Umbilical cord (tissue), 2 donors: ENCODE results near the gene GTSE1. TPM values are rescaled to one million over a fixed set of nuclear protein-coding genes. Genes with fewer than 3 reads are reported as not detected.
A peak's percentile ranks its signal among the peaks of the same experiment; 100 is the strongest.

Experiments used
- DNase-seq: peaks from one replicate; pipeline ENCODE4 v3.0.0-alpha.2; 2015; ENCODE audit warnings: low spot score
- total RNA-seq: library from RNA; depleted of rRNA; stranded (reverse); fragments of >200 nt; gene quantifications from one replicate; pipeline ENCODE4 v1.2.3, GENCODE V29; 2014; ENCODE audit warnings: low replicate concordance; ENCODE audit not compliant: insufficient read depth

GTSE1 gene
- total RNA-seq, 1 donor from 2014 or later = 3.4 TPM

- DNase-seq = no peak
These were observed 67.9 kb downstream of the GTSE1 start for GRCh38 chr22:46364341-46365165.

DNA sequence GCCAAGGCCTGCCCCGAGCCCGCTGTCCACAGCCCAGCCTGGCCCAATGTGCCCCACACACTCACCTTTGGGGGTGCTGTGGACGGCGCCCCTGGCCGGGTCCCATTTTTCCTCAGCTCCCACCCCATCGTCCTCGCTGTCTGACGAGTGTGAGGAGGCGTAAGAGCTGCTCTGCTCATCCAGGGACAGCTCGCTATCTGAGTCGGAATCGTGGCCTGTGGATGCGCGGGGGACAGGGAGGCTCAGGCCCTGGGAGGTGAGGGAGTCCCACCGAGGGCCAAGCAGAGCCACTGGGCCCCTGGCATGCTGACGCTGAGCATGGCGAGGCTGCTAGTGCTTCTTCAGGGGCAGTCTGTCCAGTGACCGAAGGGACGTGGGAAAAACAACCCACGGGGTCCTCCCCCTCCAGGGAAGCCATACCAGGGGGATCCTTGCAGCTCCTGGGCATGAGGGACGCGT, 68.5 kb downstream of the GTSE1 start:
- DNase-seq = no peak

- no peak for DNase-seq
These were observed 69.7 kb downstream of the GTSE1 start for GRCh38 chr22:46366327-46366731.

- DNase-seq = no peak
These were observed 70.4 kb downstream of the GTSE1 start for GRCh38 chr22:46366801-46367706.

DNA sequence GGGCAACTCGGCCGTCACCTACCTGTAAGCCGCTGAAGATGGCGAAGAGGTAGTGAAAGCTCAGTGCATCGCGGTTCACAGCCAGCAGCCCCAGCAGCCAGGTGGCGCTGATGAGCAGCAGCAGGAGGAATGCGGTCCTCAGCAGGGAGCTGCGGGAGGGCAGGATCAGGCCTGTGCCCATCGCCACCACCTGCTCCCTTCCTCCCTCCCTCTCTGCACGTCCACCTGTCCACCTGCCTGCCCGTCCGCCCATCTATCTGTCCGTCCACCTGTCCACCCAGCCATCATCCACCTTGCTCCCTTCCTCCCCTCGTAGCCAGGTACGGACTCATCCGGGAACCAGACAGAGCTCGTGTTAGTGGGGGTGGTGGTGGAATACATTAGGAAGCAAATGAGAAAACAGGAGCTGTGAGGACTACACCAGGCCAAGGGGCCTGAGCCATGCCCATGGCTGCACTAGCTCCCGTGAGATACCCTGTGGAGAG, 71.1 kb downstream of the GTSE1 start:
- peak; percentile 19 for DNase-seq

- DNase-seq = no peak
These were observed 71.8 kb downstream of the GTSE1 start for GRCh38 chr22:46368422-46368821.

- DNase-seq = no peak
These were observed 72.4 kb downstream of the GTSE1 start for GRCh38 chr22:46368871-46369715.

DNA sequence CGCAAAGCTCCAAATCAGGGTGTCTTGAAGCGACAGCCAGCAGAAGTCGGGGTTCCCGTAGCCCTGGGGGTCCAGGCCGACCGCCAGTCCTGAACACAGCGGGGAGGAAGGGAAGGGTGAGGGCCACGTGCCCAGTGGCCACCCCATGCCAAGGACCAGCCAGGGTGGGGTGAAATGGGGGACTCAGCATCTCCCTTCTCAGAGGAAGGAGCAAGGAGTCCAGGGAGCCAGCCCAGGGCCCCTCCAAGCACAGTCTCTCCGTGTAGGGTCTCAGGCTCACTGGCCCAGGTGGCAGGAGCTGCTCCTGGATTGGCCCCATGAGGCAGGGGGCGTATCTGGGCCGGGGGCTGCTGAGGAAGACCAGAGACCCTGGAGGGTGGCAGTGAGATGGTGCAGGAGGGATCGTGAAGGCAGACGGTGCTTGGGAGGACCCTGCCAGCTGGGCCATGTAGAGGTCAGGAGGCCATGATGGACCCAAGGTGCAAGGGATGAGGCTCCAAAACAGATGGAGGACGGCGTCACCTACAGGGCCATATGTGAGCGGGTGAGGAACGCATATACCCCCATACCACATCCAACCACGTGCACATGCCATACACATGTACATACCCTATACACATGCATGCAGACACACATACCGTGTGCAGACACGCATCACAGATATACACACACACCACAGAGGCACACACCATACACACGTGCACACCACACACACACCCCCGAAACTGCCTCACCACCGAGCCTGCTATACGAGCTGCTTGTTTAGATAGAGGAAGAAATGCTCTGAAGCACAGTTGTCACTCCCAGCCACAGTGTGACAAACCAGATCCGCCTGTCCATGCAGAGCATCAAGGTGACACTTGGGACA, 73.3 kb downstream of the GTSE1 start:
- DNase-seq = no peak

DNA sequence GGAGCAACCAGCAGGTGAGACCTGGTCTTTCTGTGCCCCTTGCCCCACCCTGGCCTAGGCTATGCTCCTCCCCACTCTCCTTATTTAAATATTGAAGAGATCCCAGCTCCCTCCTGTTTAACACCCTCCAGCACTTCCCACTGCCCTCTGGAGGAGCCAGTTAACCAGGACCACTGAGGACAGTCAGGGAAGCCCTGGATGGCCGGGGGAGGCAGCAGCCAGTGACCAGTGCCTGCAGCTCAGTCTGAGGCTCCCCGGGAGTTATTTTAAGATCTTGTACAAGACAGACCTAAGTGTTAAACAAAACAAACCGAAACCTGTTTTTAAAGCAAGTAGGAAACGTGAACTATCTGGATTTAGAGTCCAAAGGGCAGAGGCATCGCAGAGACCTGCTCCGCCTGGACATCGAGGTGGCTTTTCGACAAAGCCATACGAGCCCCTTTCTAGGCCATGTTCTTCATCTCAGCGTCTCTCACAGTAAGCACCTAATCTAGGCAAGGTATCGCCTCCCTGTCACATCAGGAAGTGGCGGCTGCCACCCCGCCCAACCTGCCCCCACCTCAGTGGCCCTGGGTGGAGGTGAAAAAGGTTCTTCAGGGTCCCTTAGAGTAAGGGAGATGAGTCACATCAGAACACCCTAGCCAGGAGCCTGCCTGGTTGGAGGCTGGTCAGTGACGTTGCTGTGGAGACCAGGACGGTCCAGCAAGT, 74.1 kb downstream of the GTSE1 start:
- no peak for DNase-seq

DNA sequence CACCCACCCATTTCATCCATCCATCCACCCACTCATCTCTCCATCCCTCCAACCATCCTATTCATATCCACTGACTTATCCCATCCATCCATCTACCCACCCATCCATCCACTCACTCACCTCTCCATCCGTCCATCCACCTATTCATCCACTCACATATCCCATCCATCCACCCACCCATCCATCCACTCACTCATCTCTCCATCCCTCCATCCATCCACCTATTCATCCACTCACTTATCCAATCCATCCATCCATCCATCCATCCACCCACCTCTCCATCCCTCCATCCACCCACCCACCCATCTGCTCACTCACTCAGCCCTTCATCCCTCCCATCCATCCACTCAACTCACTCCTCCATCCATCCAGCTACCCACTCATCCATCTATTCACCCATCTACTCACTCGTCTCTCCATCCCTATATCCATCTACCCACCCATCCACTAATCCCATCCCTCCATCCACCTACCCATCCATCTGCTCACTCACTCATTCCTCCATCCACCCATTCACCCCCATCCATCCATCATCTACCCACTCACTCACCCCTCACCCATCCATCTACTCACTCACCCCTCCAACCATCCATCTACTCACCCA, 75.1 kb downstream of the GTSE1 start:
- DNase-seq = no peak

DNA sequence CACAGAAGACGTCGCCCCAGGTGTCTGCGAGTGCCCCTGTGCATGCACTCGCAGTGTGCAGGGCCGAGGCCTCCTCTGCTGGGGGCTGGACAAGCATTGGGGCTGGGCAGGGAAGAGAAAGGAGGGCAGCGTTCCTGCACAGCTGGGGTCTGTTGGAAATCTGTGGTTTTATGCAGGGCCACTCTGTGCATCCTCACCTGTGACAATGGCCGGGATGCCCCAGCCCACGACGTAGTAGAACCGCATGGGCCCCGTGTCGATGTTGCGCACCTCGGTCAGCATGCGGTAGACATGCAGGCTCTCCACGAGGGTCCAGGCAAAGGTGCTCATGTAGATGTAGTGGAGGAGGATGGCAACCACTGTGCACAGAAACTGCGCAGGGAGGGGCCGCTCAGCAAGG, 76.0 kb downstream of the GTSE1 start:
- DNase-seq = no peak

DNA sequence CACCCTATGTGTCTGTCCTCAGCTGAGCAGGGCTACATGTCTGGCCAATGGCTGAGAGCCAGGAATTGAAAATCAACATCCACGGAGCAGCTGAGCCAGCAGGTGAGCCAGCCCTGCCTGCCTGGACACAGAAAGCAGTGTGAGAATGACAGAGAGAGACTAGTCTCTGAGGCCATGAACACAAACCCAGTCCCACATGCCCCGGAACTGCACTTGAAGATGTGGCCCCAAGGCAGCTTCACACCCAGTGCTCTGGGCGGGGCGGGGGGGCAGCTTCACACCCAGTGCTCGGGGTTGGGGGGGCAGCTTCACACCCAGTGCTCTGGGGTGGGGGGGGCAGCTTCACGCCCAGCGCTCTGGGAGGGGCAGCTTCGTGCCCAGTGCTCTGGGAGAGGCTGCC, 76.5 kb downstream of the GTSE1 start:
- DNase-seq = no peak

DNA sequence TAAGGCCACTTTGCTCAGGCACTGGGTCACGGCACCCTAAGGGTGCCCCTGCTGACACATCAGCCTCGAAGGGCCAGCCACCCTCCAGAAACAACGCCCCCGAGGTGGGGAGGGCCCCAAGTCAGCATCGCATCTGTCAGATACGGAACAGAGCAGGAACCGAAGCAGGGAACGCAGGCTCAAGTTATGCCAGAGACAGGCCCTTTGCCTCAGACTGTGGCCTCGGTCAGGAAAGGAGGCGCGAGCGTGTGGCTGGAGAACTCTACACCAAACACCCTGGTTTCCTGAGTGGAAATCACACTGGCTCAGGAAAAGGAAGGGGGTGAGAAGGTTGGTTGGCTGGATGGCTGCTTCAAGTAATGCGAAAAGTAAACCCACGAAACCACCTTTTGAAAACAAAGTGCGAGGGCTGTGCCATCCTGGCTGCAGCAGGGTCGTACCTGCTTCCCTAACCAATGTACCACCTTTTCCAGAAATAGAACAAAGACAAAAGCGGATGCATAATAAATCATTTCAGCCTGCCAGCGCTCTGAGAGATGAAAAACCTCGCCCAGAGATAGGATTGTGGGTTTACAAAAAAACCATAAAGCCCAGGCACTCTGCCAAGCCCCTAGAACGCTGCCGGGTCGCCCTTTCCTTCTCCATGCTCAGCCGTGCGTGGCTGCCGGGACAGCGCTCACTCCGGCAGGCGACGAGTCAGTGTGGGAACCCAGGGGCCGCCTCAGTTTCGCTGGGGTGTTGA, 77.4 kb downstream of the GTSE1 start:
- DNase-seq = no peak

DNA sequence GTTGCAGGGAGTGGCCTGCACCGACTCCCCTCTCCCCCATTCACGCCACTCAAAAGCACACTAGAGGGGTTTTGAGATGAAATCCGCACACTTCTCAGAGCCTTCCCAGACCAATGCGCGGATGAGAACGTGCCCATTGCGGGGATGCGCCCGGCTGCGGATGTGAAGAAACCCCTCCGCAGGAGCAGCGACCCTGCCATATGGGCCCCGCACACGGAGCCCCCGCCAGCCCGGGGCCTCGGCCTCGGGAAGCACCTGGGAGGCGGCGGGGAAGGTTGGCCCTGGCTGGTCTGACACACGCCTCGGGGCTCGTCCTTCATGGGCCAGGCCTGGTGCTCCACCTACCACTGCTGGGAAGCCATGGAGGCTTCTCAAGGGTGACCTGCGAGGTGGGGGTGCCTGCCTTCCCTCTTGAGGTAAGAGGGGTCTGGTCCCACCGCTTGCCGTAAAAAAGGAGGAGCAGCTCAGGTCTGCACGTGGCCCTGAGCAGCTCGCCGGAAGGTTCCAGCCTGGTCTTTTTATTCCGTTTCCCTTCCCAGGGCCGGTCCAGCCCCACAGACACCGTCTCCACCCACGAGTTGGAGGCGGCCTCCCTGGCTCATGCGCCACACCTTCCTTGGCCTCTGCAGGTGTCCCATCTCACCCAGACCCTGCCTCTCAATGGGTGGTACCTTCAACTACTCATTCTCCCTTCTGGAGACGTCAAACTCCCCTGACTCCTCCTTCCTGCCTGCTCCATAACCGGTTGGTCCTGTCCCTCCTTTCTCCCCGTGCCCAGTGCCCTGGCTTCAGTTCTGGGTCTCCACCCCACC, 78.2 kb downstream of the GTSE1 start:
- no peak for DNase-seq

GRCh38 chr22:46376111-46376510, 79.4 kb downstream of the GTSE1 start:
- DNase-seq = no peak

- DNase-seq = no peak
These were observed 80.3 kb downstream of the GTSE1 start for GRCh38 chr22:46376908-46377524.
